PC-9 (cell line): Measurements from ENCODE around the gene HLA-DMB.

ENCODE experiments used
- EZH2 ChIP-seq: fragments of 200-600 bp; sonication (generic); IDR thresholded peaks from 2 replicates; pipeline ENCODE4 v1.8.0; 2017; ENCODE audit warnings: antibody characterized with exemption, low read depth
- TF ChIP-seq, protein P1 (sequence below): fragments of 200-600 bp; sonication (generic); conservative IDR thresholded peaks from 2 replicates; pipeline ENCODE4 v1.6.1; 2017; ENCODE audit warnings: mixed run types, antibody characterized with exemption, mild to moderate bottlenecking, moderate library complexity

DNA sequence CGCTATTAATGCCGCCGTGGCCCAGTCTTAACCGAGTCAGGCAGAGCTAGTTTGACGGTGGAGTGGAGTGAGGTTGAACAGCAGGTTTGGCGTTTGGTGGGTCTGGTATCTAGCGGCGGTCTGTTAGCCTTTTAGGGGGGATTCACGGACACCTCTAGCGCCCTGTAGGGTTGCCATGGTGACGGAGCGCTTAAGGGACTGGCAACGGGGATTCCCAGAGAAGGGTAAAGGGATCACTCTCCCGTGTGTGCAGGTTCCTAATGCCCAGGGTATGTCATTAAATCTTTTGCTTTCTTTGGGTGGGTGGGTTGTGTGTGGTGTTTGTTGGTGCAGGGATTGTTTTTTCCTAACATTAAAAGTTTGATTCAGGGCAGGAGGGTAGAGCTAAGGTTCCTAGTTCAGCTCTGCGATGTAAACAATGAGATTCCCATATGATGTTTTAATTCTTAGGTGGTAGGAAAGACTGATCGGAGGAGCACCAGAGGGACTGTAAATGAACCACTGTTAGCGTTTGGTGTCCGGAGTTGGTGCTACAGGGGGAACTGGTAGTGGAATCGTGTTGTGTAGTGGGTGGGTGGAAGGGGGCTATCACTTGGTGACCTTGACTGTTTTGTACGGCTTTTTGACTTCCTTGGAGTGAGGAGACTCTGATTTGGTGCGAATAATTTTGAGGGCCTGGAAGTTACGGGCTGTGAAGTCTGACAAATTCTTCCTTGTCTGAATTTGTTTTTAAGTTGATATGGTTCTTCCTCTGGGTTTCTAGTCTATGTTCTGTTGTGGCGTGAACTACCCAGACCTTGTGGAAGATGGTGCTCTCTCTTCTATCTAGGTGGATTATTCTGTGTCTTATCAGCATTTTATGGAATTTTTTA is 32.6 kb upstream of the HLA-DMB start:
- TF ChIP-seq, protein P1, sequence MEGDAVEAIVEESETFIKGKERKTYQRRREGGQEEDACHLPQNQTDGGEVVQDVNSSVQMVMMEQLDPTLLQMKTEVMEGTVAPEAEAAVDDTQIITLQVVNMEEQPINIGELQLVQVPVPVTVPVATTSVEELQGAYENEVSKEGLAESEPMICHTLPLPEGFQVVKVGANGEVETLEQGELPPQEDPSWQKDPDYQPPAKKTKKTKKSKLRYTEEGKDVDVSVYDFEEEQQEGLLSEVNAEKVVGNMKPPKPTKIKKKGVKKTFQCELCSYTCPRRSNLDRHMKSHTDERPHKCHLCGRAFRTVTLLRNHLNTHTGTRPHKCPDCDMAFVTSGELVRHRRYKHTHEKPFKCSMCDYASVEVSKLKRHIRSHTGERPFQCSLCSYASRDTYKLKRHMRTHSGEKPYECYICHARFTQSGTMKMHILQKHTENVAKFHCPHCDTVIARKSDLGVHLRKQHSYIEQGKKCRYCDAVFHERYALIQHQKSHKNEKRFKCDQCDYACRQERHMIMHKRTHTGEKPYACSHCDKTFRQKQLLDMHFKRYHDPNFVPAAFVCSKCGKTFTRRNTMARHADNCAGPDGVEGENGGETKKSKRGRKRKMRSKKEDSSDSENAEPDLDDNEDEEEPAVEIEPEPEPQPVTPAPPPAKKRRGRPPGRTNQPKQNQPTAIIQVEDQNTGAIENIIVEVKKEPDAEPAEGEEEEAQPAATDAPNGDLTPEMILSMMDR, result no peak
- no peak for TF ChIP-seq EZH2
